Activated T-helper 1 cell treated with anti-CD3 and anti-CD28 coated beads, Interleukin-12 subunit alpha, Interleukin-12 subunit beta, Interleukin-2, Interleukin-4 antibody, amounts not matched to agents 30 ng/mL and 10 ng/mL and 1 ng/mL, durations not matched to agents 14 hours and 24 hours and 36 hours (primary cell): Measurements from ENCODE around the gene CERT1. TPM values are rescaled to one million over a fixed set of nuclear protein-coding genes. Genes with fewer than 3 reads are reported as not detected.
"Not testable (repeated sequence)": the region's sequence is repeated elsewhere in the genome, so short reads cannot be mapped to it uniquely, and the experiment has no call there.

ENCODE experiments used
- DNase-seq: peaks from one replicate; pipeline ENCODE4 v3.0.0; 2021; ENCODE audit warnings: low spot score
- H3K27ac Mint-ChIP-seq: one replicate; pipeline ENCODE4 v1.8.0; 2021; ENCODE audit warnings: mild to moderate bottlenecking, mixed read lengths
- H3K27me3 Mint-ChIP-seq: one replicate; pipeline ENCODE4 v1.8.0; 2022; ENCODE audit warnings: mild to moderate bottlenecking, moderate library complexity, mixed read lengths; ENCODE audit not compliant: insufficient read depth
- H3K36me3 Mint-ChIP-seq: one replicate; pipeline ENCODE4 v1.8.0; 2021; ENCODE audit warnings: low read depth, mixed read lengths
- H3K4me1 Mint-ChIP-seq: one replicate; pipeline ENCODE4 v1.8.0; 2021; ENCODE audit warnings: low read depth, mixed read lengths
- H3K4me3 Mint-ChIP-seq: one replicate; pipeline ENCODE4 v1.8.0; 2021; ENCODE audit warnings: mild to moderate bottlenecking, moderate library complexity, mixed read lengths
- H3K9me3 Mint-ChIP-seq: one replicate; pipeline ENCODE4 v1.8.0; 2021; ENCODE audit warnings: mixed read lengths
- intact Hi-C: fragments of 100-400 bp; cut with micrococcal nuclease; formaldehyde crosslinking; loops from one replicate; pipeline ENCODE4 v1.15.1; 2024
- total RNA-seq: library from RNA; stranded (reverse); gene quantifications from 2 replicates; pipeline ENCODE4 v1.2.3, GENCODE V29; 2022

Gene CERT1
- total RNA-seq, 1 donor from 2014 or later, result 41.0 TPM

GRCh38 chr5:75536694-75537360, 25.4 kb upstream of the CERT1 start:
- Mint-ChIP-seq H3K27ac (no peak overlapping the region), H3K4me1 (peaks cover 16% of the 10 kb centered on the region), H3K9me3 (peaks cover 27% of the 10 kb centered on the region), H3K4me3 (no peak overlapping the region), H3K36me3 (peaks cover 34% of the 10 kb centered on the region), H3K27me3 (no peaks in the 10 kb centered on the region)
- intact Hi-C loops, result no loop called here
- no peak for DNase-seq

- peaks cover 29% of the 10 kb centered on the region for H3K9me3 Mint-ChIP-seq
- H3K4me3 Mint-ChIP-seq, result no peak overlapping the region
- peaks cover 16% of the 10 kb centered on the region for H3K4me1 Mint-ChIP-seq
- intact Hi-C loops, result no loop called here
- H3K27ac Mint-ChIP-seq, result no peak overlapping the region
- DNase-seq, result no peak
- no peaks in the 10 kb centered on the region for H3K27me3 Mint-ChIP-seq
- H3K36me3 Mint-ChIP-seq, result peaks cover 37% of the 10 kb centered on the region
Observed at GRCh38 chr5:75536147-75536546, 24.7 kb upstream of the CERT1 start.

DNA sequence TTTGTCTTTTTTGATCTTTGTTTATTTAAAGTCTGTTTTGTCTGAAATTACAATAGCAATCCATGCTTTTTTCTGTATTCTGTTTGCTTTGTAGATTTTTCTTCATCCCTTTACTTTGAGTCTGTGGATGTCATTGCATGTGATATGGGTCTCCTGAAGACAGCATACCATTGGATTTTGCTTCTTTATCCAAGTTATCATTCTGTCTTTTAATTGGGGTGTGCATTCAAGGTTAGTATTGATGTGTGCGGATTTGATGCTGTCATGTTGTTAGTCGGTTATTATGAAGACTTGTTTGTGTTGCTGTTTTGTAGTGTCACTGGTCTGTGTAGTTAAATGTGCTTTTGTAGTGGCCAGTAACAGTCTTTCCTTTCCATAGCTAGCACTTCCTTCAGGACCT, 23.3 kb upstream of the CERT1 start:
- DNase-seq, result no peak
- Mint-ChIP-seq H3K36me3 (peaks cover 32% of the 10 kb centered on the region), H3K9me3 (peaks cover 29% of the 10 kb centered on the region), H3K4me3 (no peak overlapping the region), H3K27ac (no peak overlapping the region), H3K27me3 (no peaks in the 10 kb centered on the region), H3K4me1 (peaks cover 16% of the 10 kb centered on the region)
- intact Hi-C loops, result no loop called here

DNA sequence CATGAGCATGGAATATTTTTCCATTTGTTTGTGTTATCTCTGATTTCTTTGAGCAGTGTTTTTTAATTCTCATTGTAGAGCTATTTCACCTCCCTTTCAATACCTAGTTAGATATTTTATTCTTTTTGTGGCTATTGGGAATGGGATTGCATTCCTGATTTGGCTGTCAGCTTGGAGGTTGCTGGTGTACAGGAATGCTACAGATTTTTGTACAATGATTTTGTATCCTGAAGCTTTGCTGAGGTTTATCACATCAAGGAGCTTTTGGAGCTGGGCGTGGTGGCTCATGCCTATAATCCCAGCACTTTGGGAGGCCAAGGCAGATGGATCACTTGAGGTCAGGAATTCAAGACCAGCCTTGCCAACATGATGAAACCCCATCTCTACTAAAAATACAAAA, 22.3 kb upstream of the CERT1 start:
- H3K27ac Mint-ChIP-seq, H3K4me3 Mint-ChIP-seq, intact Hi-C loops, H3K27me3 Mint-ChIP-seq, DNase-seq: not testable (repeated sequence)
- peaks cover 29% of the 10 kb centered on the region for H3K9me3 Mint-ChIP-seq
- H3K36me3 Mint-ChIP-seq, result peaks cover 35% of the 10 kb centered on the region
- H3K4me1 Mint-ChIP-seq, result peaks cover 16% of the 10 kb centered on the region

DNA sequence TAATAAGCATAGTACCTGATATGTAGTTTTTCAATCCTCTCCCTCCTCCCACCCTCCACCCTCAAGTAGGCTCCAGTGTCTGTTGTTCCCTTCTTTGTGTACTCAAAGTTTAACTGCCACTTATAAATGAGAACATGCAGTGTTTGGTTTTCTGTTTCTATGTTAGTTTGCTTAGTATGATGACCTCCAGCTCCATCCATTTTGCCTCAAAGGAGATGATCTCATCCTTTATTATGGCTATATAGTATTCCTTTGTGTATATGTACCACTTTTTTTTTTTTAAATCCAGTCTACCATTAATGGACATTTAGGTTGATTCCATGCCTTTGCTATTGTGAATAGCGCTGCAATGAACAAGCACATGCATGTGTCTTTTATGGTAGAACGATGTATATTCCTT, 20.8 kb upstream of the CERT1 start:
- no peak for DNase-seq
- peaks cover 29% of the 10 kb centered on the region for H3K9me3 Mint-ChIP-seq
- H3K4me3 Mint-ChIP-seq, result no peak overlapping the region
- intact Hi-C loops, result no loop called here
- H3K27me3 Mint-ChIP-seq, result no peaks in the 10 kb centered on the region
- H3K4me1 Mint-ChIP-seq, result peaks cover 16% of the 10 kb centered on the region
- peaks cover 35% of the 10 kb centered on the region for H3K36me3 Mint-ChIP-seq
- no peak overlapping the region for H3K27ac Mint-ChIP-seq

- Mint-ChIP-seq H3K9me3 (peaks cover 20% of the 10 kb centered on the region), H3K4me1 (peaks cover 19% of the 10 kb centered on the region), H3K27ac (no peak overlapping the region), H3K27me3 (no peaks in the 10 kb centered on the region), H3K36me3 (peaks cover 21% of the 10 kb centered on the region), H3K4me3 (no peak overlapping the region)
- no peak for DNase-seq
- intact Hi-C loops, result no loop called here
Observed at GRCh38 chr5:75529185-75529584, 17.8 kb upstream of the CERT1 start.

DNA sequence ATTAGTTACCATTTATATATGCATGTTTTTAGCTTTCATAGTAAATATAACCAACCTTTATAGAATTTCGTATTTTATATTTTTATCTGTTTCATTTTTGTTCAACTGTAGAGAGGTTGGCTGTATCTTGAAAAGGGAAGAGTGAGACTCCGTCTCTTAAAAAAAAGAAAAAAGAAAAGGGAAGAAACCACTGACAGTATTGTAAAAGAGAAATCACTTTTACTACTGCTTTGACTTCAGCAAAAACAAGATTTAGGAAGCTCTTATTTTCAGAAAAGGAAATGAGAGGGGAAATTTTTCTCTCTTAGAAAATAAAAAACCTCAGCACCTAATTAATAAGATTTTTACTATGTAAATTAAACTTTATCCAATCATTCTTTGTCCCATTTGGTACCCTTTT, 14.6 kb upstream of the CERT1 start:
- H3K36me3 Mint-ChIP-seq, result peaks cover 19% of the 10 kb centered on the region
- no peak overlapping the region for H3K4me3 Mint-ChIP-seq
- H3K27ac Mint-ChIP-seq, result no peak overlapping the region
- H3K4me1 Mint-ChIP-seq, result peaks cover 43% of the 10 kb centered on the region
- DNase-seq, result no peak
- intact Hi-C loops, result no loop called here
- H3K9me3 Mint-ChIP-seq, result peaks cover 13% of the 10 kb centered on the region
- no peaks in the 10 kb centered on the region for H3K27me3 Mint-ChIP-seq

DNA sequence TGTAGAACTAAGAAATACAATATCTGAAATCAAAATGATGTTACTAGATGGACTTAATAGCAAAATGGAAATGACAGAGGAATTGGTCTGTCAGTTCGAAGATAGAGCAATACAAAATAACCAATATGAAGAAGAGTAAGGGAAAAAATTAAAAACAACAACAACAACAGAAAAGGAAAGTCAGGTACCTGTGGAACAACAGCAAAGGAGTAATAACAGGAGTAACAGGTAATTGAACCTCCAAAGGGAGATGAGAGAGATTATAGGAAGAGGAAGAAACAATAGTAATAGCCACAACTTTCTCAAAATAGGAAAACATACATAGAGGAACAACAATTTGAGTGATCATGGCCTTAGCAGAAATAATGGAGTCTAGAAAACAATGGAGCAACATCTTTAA, 13.9 kb upstream of the CERT1 start:
- no peak for DNase-seq
- Mint-ChIP-seq H3K27me3 (no peaks in the 10 kb centered on the region), H3K4me3 (no peak overlapping the region), H3K36me3 (peaks cover 24% of the 10 kb centered on the region), H3K4me1 (peaks cover 43% of the 10 kb centered on the region), H3K27ac (no peak overlapping the region), H3K9me3 (peaks cover 20% of the 10 kb centered on the region)
- intact Hi-C loops, result no loop called here

- Mint-ChIP-seq H3K4me1 (peaks cover 46% of the 10 kb centered on the region), H3K27ac (no peak overlapping the region), H3K9me3 (peaks cover 27% of the 10 kb centered on the region), H3K27me3 (no peaks in the 10 kb centered on the region), H3K36me3 (peaks cover 29% of the 10 kb centered on the region), H3K4me3 (no peak overlapping the region)
- DNase-seq, result no peak
- intact Hi-C loops, result loop anchor here (1.0 kb wide), 3 partner anchors 13 to 145 kb away; partner anchors contain the start of genes CERT1 and POLK
Observed at GRCh38 chr5:75524591-75524990, 13.2 kb upstream of the CERT1 start.

- H3K4me3 Mint-ChIP-seq, result peak overlapping the region; percentile 49
- intact Hi-C loops, result loop anchor here (1.0 kb wide), 3 partner anchors 13 to 145 kb away; partner anchors contain the start of genes CERT1 and POLK
- peaks cover 51% of the 10 kb centered on the region for H3K4me1 Mint-ChIP-seq
- no peaks in the 10 kb centered on the region for H3K27me3 Mint-ChIP-seq
- peak overlapping the region; percentile 74 for H3K27ac Mint-ChIP-seq
- peaks cover 33% of the 10 kb centered on the region for H3K36me3 Mint-ChIP-seq
- peaks cover 32% of the 10 kb centered on the region for H3K9me3 Mint-ChIP-seq
- DNase-seq, result no peak
Observed at GRCh38 chr5:75524071-75524470, 12.6 kb upstream of the CERT1 start.

DNA sequence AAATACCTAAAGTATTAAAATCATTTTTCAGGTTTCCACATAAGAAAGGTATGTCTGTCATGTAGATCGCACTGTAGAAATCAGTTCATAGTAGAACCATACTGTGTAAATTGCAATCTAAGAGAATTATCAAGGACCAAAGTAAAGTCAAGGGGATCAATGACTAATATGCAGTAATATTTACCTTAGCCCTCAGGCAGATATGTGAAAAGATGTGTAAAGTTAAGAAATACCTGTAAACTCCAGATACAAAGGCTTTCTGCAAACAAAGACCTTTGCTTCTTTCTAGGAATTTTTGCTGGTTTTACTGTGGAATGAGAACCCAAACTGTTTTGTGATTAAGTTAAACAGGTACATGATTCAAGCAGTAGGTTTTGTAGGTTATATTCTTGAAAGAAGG, 11.8 kb upstream of the CERT1 start:
- peak overlapping the region; percentile 55 for H3K27ac Mint-ChIP-seq

DNA sequence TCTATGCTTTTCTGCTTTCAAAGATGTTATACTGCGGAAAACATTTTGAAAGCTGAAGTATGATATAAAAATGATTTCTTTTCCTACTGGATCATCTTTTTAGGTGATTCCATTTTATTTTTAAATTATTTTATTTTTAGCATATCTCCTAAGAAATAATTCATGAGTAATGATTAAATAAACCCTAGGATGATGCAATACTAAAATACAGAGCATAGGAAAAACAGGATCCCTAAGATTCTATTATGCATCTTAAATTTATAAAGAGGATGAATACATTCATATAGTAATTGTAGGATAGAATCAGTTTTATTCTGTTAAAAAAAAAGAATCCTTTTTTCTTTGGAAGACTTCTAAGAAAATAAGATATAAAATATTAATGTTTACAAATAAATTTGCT, 11.1 kb upstream of the CERT1 start:
- peaks cover 66% of the 10 kb centered on the region for H3K4me1 Mint-ChIP-seq
- peaks cover 41% of the 10 kb centered on the region for H3K36me3 Mint-ChIP-seq
- intact Hi-C loops, result no loop called here
- H3K4me3 Mint-ChIP-seq, result no peak overlapping the region
- H3K27ac Mint-ChIP-seq, result no peak overlapping the region
- peaks cover 39% of the 10 kb centered on the region for H3K9me3 Mint-ChIP-seq
- no peak for DNase-seq
- no peaks in the 10 kb centered on the region for H3K27me3 Mint-ChIP-seq

More for the DNA sequence above, 11.8 kb upstream of the CERT1 start:
- Mint-ChIP-seq H3K4me3 (peak overlapping the region; percentile 49), H3K36me3 (peaks cover 37% of the 10 kb centered on the region), H3K27me3 (no peaks in the 10 kb centered on the region), H3K9me3 (peaks cover 32% of the 10 kb centered on the region), H3K4me1 (peaks cover 58% of the 10 kb centered on the region)
- no peak for DNase-seq
- intact Hi-C loops, result no loop called here

- Mint-ChIP-seq H3K4me3 (no peak overlapping the region), H3K27me3 (no peaks in the 10 kb centered on the region), H3K36me3 (peaks cover 41% of the 10 kb centered on the region), H3K4me1 (peaks cover 68% of the 10 kb centered on the region), H3K27ac (peak overlapping the region; percentile 54), H3K9me3 (peaks cover 40% of the 10 kb centered on the region)
- intact Hi-C loops, result no loop called here
- no peak for DNase-seq
Observed at GRCh38 chr5:75522025-75522424, 10.6 kb upstream of the CERT1 start.

DNA sequence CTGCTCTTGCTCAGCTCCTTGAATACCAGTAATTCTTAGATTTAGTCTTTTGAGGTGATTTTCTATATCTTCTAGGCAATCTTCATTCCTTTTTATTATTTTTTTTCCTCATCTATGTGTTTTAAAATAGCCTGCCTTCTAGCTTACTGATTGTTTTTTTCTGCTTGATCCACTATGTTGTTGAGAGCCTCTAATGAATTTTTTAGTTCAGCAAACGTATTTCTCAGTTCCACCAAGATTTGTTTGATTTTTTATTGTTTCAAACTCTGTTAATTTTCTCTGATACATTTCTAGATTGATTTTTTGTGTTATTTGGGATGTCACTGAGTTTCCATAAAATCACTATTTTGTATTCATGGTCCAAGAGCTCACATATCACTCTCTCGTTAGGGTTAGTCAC, 9.8 kb upstream of the CERT1 start:
- Mint-ChIP-seq H3K36me3 (peaks cover 44% of the 10 kb centered on the region), H3K4me1 (peaks cover 68% of the 10 kb centered on the region), H3K4me3 (no peak overlapping the region), H3K27ac (no peak overlapping the region), H3K9me3 (peaks cover 40% of the 10 kb centered on the region), H3K27me3 (no peaks in the 10 kb centered on the region)
- no peak for DNase-seq
- intact Hi-C loops, result no loop called here
